Measurements from ENCODE around the gene SDHB. TPM values are rescaled to one million over a fixed set of nuclear protein-coding genes. Genes with fewer than 3 reads are reported as not detected.
A peak's percentile ranks its signal among the peaks of the same experiment; 100 is the strongest.

SDHB gene
- total RNA-seq, 2 experiments from 2014 or later = 105 to 106 TPM

DNA sequence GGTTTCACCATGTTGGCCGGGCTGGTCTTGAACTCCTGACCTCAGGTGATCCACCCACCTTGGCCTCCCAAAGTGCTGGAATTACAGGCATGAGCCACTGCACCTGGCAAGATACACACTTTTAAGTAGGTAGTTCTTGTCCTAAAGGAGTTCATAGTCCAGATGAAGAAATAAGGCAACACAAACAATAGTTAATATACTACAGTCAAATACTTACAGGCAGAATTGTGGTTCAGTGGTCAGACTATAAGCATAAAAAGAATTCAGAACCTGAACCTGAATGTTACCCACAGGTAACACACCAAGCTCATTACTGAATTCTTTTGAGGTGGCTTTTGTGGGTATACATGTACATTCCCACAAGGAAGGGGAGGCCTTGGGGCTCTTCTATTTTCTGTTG lies 1.8 kb downstream of the SDHB start:
- Histone ChIP-seq H4K20me1 (ENCODE audit: insufficient read depth, low read length) (peaks cover 10% of the 10 kb centered on the region), H3K79me2 (ENCODE audit: insufficient read depth, low read depth, low read length) (peaks cover 44% of the 10 kb centered on the region), H3K4me1 (ENCODE audit: insufficient read depth, low read length, poor library complexity, severe bottlenecking) (peaks cover 20% of the 10 kb centered on the region), H3K9me3 (ENCODE audit: low read length) (no peaks in the 10 kb centered on the region), H3K9me2 (ENCODE audit: insufficient read depth, low read length) (no peaks in the 10 kb centered on the region), H3K36me3 (ENCODE audit: insufficient read depth, low read length) (peaks cover 32% of the 10 kb centered on the region), H2AFZ (ENCODE audit: low read length) (no peak overlapping the region), H3K4me3 (ENCODE audit: low read depth, low read length, poor library complexity, severe bottlenecking) (peak overlapping the region; percentile 93), H3K4me2 (ENCODE audit: low read length) (peak overlapping the region; percentile 73), H3K27ac (ENCODE audit: low read depth, low read length, poor library complexity, severe bottlenecking) (no peak overlapping the region)
- BruUV-seq (replicated peaks) = no TSS peak
- DNase-seq (ENCODE audit: low spot score) = no peak
- no peak for TF ChIP-seq EZH2phosphoT487 (IDR thresholded peaks at IDR 0.05; ENCODE audit: borderline replicate concordance, low read depth, low read length)
- TF ChIP-seq, protein P1, sequence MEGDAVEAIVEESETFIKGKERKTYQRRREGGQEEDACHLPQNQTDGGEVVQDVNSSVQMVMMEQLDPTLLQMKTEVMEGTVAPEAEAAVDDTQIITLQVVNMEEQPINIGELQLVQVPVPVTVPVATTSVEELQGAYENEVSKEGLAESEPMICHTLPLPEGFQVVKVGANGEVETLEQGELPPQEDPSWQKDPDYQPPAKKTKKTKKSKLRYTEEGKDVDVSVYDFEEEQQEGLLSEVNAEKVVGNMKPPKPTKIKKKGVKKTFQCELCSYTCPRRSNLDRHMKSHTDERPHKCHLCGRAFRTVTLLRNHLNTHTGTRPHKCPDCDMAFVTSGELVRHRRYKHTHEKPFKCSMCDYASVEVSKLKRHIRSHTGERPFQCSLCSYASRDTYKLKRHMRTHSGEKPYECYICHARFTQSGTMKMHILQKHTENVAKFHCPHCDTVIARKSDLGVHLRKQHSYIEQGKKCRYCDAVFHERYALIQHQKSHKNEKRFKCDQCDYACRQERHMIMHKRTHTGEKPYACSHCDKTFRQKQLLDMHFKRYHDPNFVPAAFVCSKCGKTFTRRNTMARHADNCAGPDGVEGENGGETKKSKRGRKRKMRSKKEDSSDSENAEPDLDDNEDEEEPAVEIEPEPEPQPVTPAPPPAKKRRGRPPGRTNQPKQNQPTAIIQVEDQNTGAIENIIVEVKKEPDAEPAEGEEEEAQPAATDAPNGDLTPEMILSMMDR (conservative IDR thresholded peaks at IDR 0.05; ENCODE audit: low read length) = no peak
- intact Hi-C loops (cut with micrococcal nuclease; ENCODE audit: unreplicated experiment) = loop anchor here (10.0 kb wide), 1 partner anchor 283 kb away; no protein-coding TSS in a partner anchor
- ChIA-PET POLR2A (interaction anchor here (0.6 to 1.2 kb wide), 2 partner anchors 13 to 70 kb away, joined by 3 to 10 read pairs; no protein-coding TSS in a partner anchor), CTCF (ENCODE audit: unreplicated experiment) (no interaction called here)

DNA sequence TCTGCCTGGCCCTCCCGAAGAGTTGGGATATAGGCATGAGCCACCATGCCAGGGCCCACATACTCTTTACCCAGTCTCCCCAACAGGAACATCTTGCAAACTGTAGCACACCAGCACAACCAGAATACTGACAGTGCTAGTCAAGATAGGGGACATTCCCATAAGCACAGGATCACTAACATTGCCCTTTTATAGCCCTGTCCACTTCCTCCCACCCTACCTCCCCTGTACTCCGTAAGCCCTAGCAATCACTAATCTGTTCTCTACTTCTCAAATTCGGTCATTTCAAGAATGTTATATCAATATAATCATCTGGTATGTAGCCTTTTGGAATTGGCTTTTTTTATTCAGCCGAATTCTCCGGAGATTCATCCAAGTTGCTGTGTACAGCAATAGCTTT lies 5.9 kb downstream of the SDHB start:
- DNase-seq (ENCODE audit: low spot score) = no peak
- Histone ChIP-seq H3K36me3 (ENCODE audit: insufficient read depth, low read length) (peaks cover 63% of the 10 kb centered on the region), H3K9me2 (ENCODE audit: insufficient read depth, low read length) (no peaks in the 10 kb centered on the region), H3K4me2 (ENCODE audit: low read length) (no peak overlapping the region), H3K27ac (ENCODE audit: low read depth, low read length, poor library complexity, severe bottlenecking) (no peak overlapping the region), H3K4me3 (ENCODE audit: low read depth, low read length, poor library complexity, severe bottlenecking) (no peak overlapping the region), H3K4me1 (ENCODE audit: insufficient read depth, low read length, poor library complexity, severe bottlenecking) (peaks cover 26% of the 10 kb centered on the region), H3K79me2 (ENCODE audit: insufficient read depth, low read depth, low read length) (peaks cover 56% of the 10 kb centered on the region), H3K9me3 (ENCODE audit: low read length) (no peaks in the 10 kb centered on the region), H4K20me1 (ENCODE audit: insufficient read depth, low read length) (peaks cover 10% of the 10 kb centered on the region), H2AFZ (ENCODE audit: low read length) (no peak overlapping the region)
- TF ChIP-seq, protein P1 (conservative IDR thresholded peaks at IDR 0.05; ENCODE audit: low read length) = no peak
- TF ChIP-seq EZH2phosphoT487 (IDR thresholded peaks at IDR 0.05; ENCODE audit: borderline replicate concordance, low read depth, low read length) = no peak
- CTCF ChIA-PET (ENCODE audit: unreplicated experiment) = no interaction called here
- BruUV-seq (replicated peaks) = no TSS peak
- intact Hi-C loops (cut with micrococcal nuclease; ENCODE audit: unreplicated experiment) = loop anchor here (2.0 to 5.0 kb wide), 2 partner anchors 97 to 136 kb away; no protein-coding TSS in a partner anchor
- POLR2A ChIA-PET = interaction anchor here (0.7 kb wide), 1 partner anchor 25 kb away, joined by 3 read pairs; no protein-coding TSS in a partner anchor

DNA sequence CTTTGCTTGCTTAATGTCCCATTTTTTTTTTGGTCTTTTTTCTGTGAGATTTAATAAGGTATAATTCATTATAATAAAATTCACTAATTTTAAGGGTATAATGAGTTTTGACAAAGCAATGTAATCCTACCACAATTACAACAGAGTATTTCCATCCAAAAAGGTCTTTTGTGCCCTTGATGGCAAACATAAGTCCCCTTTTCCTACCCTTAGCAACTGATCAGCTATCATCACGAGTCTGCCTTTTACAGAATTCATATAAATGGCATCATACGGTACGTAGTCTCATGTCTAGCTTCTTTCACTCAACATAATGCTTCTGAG lies 7.5 kb downstream of the SDHB start:
- no peak overlapping the region for H3K4me3 ChIP-seq (ENCODE audit: low read depth, low read length, poor library complexity, severe bottlenecking)
- no peak overlapping the region for H3K27ac ChIP-seq (ENCODE audit: low read depth, low read length, poor library complexity, severe bottlenecking)
- CTCF ChIA-PET (ENCODE audit: unreplicated experiment) = no interaction called here
- no peaks in the 10 kb centered on the region for H3K9me2 ChIP-seq (ENCODE audit: insufficient read depth, low read length)
- H4K20me1 ChIP-seq (ENCODE audit: insufficient read depth, low read length) = no peaks in the 10 kb centered on the region; the same call in 1 of the 2 replicates
- no peak for TF ChIP-seq EZH2phosphoT487 (IDR thresholded peaks at IDR 0.05; ENCODE audit: borderline replicate concordance, low read depth, low read length)
- TF ChIP-seq, protein P1 (conservative IDR thresholded peaks at IDR 0.05; ENCODE audit: low read length) = peak; percentile 8; the same call in 1 of the 2 replicates
- peaks cover 10% of the 10 kb centered on the region for H3K4me1 ChIP-seq (ENCODE audit: insufficient read depth, low read length, poor library complexity, severe bottlenecking)
- intact Hi-C loops (cut with micrococcal nuclease; ENCODE audit: unreplicated experiment) = loop anchor here (2.0 to 5.0 kb wide), 2 partner anchors 95 to 134 kb away; no protein-coding TSS in a partner anchor
- peaks cover 39% of the 10 kb centered on the region for H3K79me2 ChIP-seq (ENCODE audit: insufficient read depth, low read depth, low read length)
- H2AFZ ChIP-seq (ENCODE audit: low read length) = no peak overlapping the region
- H3K9me3 ChIP-seq (ENCODE audit: low read length) = no peaks in the 10 kb centered on the region
- peaks cover 74% of the 10 kb centered on the region for H3K36me3 ChIP-seq (ENCODE audit: insufficient read depth, low read length)
- BruUV-seq (replicated peaks) = no TSS peak
- H3K4me2 ChIP-seq (ENCODE audit: low read length) = no peak overlapping the region
- no peak for DNase-seq (ENCODE audit: low spot score)
- POLR2A ChIA-PET = interaction anchor here (0.9 kb wide), 1 partner anchor 86 kb away, joined by 4 read pairs; no protein-coding TSS in a partner anchor
